ENCODE results near the gene ZFP36L2.

The ZFP36L2 gene

GRCh38 chr2:43221763-43222474 lies 4.5 kb downstream of the ZFP36L2 start:
- peak; percentile 84 for DNase-seq

- DNase-seq, result peak; percentile 88
Measured at GRCh38 chr2:43221124-43221762, 5.2 kb downstream of the ZFP36L2 start.

- DNase-seq, result no peak
Measured at GRCh38 chr2:43220760-43221123, 5.7 kb downstream of the ZFP36L2 start.

GRCh38 chr2:43220229-43220751 lies 6.1 kb downstream of the ZFP36L2 start:
- DNase-seq, result no peak

- DNase-seq, result no peak
Measured at GRCh38 chr2:43219383-43220228, 6.8 kb downstream of the ZFP36L2 start.

GRCh38 chr2:43218702-43219382 lies 7.6 kb downstream of the ZFP36L2 start:
- no peak for DNase-seq

GRCh38 chr2:43218155-43218701 lies 8.2 kb downstream of the ZFP36L2 start:
- no peak for DNase-seq

- no peak for DNase-seq
Measured at GRCh38 chr2:43217228-43218154, 8.9 kb downstream of the ZFP36L2 start.

- no peak for DNase-seq
Measured at GRCh38 chr2:43216629-43217028, 9.8 kb downstream of the ZFP36L2 start.

- DNase-seq, result no peak
Measured at GRCh38 chr2:43215673-43216255, 10.6 kb downstream of the ZFP36L2 start.

- no peak for DNase-seq
Measured at GRCh38 chr2:43214253-43214652, 12.2 kb downstream of the ZFP36L2 start.

- no peak for DNase-seq
Measured at GRCh38 chr2:43212931-43213330, 13.5 kb downstream of the ZFP36L2 start.

GRCh38 chr2:43212216-43212835 lies 14.1 kb downstream of the ZFP36L2 start:
- DNase-seq, result no peak

GRCh38 chr2:43210467-43211303 lies 15.7 kb downstream of the ZFP36L2 start:
- no peak for DNase-seq

- no peak for DNase-seq
Measured at GRCh38 chr2:43210125-43210466, 16.3 kb downstream of the ZFP36L2 start.

- no peak for DNase-seq
Measured at GRCh38 chr2:43209204-43209717, 17.1 kb downstream of the ZFP36L2 start.

GRCh38 chr2:43207553-43208300 lies 18.7 kb downstream of the ZFP36L2 start:
- no peak for DNase-seq

- DNase-seq, result no peak
Measured at GRCh38 chr2:43206602-43207001, 19.8 kb downstream of the ZFP36L2 start.

- DNase-seq, result no peak
Measured at GRCh38 chr2:43203373-43203772, 23.0 kb downstream of the ZFP36L2 start.

All from NCI-H446 treated with DMSO at 0.1 percent for 48 hours (cell line).